GM18505 (cell line): ENCODE results near the gene PPP1R1B.

Experiments used
- ATAC-seq: cut with Tn5 transposase; IDR thresholded peaks from one replicate; pipeline ENCODE4 v1.9.1; 2021; ENCODE audit not compliant: unreplicated experiment
- POLR2A ChIP-seq: IDR thresholded peaks from 4 replicates; pipeline ENCODE4 v1.6.1; 2011; ENCODE audit warnings: borderline replicate concordance; ENCODE audit not compliant: insufficient read depth, insufficient read length; ENCODE audit errors: extremely low read depth

Gene PPP1R1B

DNA sequence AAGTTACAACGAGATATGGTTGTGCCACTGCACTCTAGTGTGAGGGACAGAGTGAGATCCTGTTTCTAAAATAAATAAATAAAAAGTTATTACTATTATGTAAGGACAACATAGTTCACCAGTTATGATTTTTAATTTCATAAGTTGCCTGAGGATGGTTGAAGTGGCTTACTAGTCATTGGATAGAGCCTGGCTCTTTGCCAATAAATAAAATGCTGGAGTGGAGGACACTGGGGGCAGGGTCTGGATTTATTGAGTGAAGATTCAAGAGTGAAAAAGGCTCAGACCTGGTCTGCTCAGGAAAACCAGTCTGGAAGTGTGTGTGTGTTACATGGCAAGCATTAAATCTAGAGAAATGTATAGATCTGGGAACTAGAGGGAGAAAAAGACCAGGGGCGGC is 12.3 kb downstream of the PPP1R1B start:
- no peak for TF ChIP-seq POLR2A
- ATAC-seq, result no peak

DNA sequence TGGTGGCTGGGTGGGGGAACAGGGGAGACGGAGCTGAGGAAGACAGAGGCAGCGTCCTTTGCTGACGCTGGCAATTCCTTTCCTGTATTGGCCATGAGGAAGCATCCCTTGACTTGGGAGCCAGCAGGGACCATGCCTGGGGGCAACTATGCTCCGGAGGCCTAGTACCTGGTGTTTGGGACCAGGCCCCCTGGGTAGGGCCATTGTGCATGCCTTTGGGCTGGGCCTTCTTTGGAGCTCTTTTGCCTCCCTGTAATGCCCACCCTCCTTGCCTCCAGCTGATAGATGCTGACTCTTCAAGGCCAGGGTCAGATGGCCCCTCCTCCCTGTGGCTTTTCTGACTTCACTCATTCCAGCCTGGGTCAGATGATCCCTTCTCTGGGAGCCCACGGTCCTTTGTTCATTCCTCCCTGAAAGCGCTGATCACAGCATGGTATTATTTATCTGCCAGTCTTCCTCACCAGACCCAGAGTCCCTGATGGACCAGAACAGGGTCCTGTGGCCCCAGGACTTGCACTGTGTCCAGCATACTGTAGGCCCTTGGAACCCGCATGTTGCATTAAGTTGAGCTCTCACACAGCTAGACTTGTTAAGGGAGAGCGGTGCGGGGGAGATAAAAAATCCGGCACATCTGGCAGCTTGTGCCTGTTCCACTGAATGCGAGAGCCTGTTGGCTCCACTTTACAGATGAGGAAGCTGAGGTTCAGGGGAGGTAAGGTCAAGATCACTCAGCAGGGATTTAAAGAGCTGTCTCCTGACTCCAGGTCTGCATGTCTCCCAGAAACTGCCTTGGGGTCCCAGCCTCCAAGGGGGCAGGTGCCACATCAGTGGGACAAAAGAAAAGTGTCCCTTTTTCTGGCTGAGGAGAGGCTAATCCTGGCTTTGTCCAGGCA is 13.1 kb downstream of the PPP1R1B start:
- no peak for ATAC-seq

DNA sequence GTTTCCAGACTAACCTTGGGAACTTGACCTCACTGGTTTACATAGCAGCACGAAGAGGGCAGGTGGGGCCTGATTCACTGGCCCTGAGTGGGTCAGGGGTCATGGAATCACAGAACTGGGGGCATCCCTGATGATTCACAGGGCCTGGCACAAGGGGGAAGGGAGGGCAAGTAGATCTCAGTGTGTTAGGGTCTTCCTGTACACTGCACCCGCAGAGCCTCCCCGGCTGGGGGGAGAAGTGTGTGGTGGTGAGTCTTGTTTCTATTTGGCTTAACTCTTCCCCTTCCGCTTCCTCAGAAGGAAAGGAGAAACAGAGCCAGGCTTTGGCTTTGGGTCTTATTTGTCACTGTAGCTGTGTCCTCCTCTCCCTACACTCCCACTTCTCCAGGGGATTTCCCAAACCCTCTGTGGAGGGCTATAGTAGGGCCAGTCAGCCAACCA is 13.9 kb downstream of the PPP1R1B start:
- no peak for ATAC-seq
- no peak for TF ChIP-seq POLR2A

More for the DNA sequence above, 13.1 kb downstream of the PPP1R1B start:
- no peak for TF ChIP-seq POLR2A

DNA sequence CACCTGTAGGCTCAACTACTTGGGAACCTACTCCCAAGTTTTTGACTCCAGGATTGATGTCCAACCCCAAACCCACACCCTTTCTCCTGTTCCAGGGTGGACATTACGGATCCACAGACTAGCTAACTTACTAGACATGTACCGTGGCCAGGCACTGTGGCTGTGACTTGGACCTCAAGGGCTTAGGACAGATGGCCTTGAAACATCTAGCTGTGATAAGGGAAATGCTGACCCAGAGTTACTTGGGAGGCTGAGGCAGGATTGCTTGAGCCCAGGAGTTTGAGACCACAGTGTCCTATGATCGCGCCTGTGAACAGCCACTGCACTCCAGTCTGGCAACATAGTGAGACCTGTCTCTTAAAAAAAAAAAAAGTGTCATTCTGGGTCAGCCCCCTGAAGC is 14.3 kb downstream of the PPP1R1B start:
- no peak for ATAC-seq
- no peak for TF ChIP-seq POLR2A

DNA sequence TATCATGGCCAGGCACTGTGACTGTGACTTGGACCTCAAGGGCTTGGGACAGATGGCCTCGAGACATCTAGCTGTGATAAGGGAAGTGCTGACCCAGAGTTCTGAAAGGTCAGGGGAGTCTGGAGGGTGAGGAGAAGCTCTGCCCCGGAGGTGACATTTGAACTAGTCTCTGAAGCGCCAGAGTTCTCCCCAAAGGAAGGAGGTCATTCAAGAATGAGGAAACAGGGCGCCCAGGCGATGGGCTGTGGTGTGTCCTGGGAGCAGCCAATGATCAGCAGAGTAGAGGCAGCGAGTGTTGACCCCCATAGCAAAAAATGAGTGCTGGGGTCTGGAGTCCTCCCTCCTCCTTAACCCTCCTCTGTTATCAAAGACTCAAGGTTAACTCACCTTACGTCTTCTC is 15.1 kb downstream of the PPP1R1B start:
- TF ChIP-seq POLR2A, result no peak
- ATAC-seq, result no peak

DNA sequence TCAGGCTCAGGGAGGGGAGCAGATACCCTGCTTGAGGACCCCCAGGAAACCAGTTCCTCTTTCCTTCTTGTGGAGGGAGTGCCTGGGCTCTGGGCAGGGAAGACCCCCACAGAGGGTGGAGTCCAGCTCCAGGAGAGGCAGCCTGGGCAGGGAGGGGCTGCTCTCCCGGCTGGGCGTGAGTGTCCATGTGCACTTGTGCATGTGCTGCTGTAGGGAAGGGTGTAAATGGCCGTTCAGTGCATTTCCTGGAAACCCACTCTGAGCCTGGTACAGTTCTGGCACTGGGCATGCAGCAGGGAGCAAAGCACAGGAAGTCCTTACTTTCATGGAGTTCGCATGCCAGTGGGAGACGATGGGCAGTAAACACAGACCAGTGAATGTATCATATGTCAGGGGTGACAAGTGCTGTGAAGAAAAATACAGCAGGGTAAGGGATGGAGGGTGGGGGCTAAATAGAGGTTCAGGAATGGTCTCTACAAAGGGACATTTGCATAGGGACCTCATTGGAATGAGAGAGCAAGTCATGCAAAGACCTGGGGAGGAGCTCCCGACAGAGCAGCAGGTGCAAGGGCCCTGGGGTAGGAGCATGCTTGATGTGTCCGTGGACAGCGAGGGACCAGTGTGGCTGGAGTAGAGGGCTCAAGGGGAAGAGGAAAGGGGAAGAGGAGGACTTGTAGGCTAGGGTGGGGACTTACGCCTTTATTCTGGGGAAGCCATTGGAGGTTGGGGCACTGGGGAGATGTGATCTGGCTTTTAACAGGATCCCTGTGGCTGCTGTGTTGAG is 15.7 kb downstream of the PPP1R1B start:
- ATAC-seq, result no peak

DNA sequence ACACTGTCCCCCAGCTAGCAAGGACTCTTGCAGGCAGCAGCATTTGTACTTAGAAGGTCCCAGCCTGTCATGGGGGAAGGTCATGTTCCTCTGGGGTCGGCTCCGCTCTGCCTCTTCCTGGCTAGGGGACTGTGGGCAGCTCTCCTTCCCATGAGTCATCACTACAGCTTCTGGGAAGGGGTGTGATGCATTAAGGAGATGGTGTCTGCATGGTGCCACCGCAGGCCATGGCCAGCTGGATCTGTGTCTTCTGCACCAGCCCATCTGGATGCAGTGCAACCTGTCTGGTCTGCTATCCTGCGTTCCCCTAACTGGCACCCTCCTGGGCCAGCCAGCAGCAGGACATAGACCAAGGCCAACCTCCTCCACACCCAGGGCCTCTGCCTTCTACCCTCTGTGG is 16.5 kb downstream of the PPP1R1B start:
- no peak for TF ChIP-seq POLR2A
- ATAC-seq, result no peak

More for the DNA sequence above, 15.7 kb downstream of the PPP1R1B start:
- TF ChIP-seq POLR2A, result no peak

DNA sequence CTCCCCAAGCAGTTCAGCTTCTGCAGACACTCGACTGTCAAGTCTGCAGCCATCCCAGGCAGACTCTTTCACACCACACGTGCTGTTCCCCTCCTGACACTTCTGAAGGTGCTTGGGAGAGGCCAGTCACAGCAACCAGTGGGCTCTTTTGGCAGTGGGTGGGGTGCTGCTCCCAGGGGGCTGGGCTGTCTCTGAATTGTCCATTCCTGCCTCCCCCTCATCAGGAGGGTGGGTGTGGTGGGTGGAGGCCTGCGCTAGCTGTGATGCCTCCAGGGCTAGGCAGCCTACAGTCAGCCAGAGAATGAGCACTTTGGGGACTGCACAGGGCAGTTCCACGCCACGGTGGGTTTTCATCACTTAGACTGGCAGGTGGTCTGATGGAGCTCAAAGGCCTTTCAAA is 20.5 kb downstream of the PPP1R1B start:
- ATAC-seq, result no peak
- TF ChIP-seq POLR2A, result no peak

DNA sequence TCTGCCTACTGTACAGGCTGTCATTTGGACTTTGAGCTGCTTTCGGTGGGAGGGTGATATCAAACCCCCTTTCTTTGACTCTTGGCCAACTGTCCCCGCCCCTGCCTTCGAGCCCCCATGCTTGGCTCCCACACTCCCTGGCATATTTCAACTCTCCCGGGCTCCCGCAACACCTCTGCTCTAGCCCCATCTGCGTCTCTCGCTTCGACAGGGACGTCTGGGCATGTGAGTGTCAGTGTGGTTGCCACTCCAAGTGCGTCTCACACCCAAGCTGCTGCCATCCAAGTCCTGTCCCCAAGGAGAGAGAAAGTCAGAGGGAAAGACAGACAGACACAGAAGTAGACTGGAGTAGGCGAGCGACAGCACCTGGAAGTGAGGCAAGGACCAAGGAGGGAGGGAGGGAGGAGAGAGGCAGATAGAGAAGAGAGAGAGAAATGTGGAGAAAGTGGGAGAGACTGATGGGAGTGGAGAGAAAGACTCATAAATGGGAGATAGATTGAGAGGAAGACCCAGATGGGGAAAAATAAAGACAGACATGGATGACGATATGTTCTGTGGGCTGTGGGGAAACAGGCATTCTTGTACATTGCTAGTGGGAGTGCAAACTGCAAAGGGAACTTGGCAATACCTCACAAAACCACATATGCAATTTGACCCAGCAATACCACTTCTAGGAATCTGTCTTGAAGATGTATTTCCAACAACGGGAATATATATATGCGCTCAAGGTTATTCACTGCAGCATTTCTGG is 22.0 kb downstream of the PPP1R1B start:
- TF ChIP-seq POLR2A, result no peak

DNA sequence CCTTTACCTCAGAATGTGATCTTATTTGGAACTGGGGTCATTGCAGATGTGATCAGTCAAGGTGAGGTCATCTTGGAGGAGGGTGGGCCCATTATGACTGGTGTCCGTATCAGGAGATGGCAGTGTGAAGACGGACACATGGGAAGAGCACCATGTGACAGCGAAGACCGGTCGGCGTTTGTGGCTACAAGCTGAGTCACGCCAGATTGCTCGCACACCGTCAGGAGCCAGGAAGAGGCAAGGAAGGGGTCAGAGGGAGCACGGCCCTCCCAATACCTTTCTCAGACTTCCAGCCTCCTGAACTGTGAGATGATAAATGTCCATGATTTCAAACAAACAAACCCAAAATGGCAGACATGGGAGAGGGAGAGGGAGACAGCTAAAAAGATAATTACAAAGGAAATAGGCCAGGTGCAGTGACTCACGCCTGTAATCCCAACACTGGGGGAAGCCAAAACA is 23.4 kb downstream of the PPP1R1B start:
- ATAC-seq, result no peak
- TF ChIP-seq POLR2A, result no peak

More for the DNA sequence above, 22.0 kb downstream of the PPP1R1B start:
- no peak for ATAC-seq

DNA sequence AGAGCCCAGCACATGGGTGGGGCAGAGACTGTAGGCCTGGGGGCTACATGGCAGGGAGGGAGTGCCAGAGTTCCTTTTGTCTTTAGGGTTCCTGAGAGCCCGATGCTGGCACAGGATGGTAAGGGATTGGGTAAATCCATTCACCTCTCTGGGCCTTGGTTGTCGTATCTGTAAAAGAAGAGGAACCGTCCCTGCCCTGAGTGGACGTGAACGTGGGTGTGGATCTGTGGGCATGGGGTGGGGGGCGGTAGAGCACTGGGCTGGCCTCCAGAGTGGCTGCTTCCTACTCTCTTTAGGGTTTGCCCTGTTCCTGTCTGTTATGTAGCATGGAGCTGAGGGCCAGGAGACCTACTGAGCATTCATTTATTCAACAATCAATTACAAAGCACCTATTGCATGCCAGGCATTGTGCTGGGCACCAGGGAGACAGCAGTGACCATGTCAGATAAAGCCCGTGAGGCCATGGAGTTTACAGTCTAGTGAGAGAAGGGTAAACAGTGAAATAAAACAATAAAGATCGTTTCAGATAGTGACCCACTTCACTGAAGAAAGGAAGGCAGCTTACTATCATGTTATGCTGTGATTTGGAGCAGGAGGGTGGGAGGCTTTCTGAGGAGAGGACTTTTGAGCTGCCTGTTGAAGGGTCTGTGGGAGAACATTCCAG is 25.3 kb downstream of the PPP1R1B start:
- TF ChIP-seq POLR2A, result no peak
- no peak for ATAC-seq

DNA sequence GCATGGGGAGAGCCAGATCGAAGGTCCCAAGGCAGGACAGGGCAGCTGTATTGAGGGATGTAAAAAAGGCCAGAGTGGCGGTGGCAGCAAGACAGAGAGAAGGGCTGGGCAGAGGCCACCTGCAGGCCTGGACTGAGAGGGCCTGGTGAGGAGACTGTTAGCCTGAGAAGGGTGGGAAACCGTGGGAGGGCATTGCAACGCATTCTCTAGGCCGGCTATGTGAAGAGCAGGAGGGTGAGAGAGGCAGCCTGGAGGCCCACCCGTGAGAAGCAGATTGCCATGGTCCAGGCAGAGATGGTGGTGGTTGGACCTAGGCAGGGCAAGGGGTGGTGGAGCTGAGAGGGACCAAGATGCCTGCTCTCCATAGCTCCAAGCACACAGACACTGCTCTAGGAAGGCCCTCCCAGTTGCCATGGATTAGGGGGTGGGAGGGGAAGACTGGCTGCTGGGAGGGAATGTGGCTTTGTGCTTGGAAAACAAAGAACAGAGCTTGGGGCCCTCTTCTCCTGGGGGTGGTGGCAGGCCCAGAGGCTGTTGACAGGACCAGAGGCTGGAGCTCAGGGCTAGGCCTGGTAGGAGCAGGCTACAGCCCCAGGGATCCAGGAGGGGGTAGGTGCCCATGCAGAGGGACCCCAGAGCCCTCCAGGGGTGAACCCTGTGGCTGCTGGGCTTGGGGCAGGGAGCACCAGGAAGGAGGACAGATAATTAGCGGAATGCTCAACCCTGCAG is 26.0 kb downstream of the PPP1R1B start:
- TF ChIP-seq POLR2A, result no peak
- no peak for ATAC-seq

DNA sequence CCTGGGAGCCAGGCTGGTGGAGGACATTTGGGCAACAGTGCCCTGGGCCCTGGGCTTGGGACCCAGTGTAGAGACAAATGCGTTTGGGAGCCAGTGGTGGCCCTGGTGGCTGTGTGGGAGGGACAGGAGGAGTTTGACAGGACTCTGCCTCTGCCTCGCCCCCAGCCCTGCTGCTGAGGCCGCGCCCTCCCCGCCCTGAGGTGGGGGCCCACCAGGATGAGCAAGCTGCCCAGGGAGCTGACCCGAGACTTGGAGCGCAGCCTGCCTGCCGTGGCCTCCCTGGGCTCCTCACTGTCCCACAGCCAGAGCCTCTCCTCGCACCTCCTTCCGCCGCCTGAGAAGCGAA is 26.5 kb downstream of the PPP1R1B start:
- no peak for TF ChIP-seq POLR2A
- ATAC-seq, result no peak
